ENCODE results near the gene KCTD17.

The KCTD17 gene

DNA sequence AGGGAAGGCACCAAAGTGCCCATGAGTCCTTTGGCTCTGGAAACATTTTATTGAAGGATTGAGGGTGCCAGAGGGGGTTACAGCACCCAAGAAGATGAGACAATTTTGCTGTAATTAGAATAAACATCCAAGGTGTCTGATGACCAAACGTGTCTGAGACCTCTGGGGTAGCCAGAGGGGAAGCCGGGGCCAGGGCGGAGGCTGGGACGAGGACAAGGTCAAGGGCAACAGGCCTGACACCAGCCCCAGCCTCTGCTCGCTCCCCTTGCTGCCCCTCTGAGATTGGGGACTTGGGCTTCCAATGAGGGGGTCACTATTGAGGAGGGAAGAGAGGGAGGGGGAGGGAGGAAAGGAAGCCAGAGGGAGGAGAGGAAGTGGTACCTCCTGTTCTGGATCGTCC, 32.4 kb downstream of the KCTD17 start:
- DNase-seq: no peak

DNA sequence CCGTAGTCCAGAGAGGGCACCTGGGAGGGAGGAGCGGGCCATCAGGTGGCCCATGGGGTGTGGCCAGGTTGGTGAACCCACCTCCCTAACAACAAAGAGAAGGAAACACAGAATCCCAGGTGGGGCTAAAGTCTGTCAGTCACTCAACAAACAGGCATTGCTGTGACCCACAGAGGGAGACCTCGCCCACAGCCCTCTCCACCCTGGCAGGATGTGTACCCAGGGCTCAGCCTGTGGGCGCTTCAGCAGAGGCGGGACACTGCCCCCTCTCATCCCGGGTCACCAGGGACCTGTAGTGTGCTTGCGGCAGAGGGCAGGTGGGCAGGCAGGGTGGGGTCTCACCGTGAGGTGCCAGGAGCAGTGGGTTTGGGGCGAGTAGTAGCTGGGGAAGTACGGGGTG, 32.8 kb downstream of the KCTD17 start:
- DNase-seq: no peak

DNA sequence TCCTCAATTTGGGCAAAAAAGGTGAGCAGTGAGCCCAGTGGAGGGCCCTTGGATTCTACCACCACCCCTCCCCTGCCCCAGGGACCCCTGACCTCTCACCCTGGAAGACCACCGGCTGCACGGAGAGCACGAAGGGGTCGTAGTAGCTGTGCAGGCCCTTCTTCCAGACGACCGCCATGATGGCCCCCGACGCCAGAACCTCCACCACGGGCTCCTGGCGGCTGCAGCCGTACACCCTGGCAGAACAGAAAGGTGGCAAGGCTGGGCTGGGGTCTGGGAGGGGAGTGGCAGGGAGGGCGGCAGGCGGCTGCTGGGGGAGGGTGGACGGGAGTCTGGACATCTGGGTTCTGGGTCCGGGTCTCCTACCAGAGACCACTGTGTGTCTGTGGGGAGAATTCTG, 34.6 kb downstream of the KCTD17 start:
- no peak for DNase-seq

DNA sequence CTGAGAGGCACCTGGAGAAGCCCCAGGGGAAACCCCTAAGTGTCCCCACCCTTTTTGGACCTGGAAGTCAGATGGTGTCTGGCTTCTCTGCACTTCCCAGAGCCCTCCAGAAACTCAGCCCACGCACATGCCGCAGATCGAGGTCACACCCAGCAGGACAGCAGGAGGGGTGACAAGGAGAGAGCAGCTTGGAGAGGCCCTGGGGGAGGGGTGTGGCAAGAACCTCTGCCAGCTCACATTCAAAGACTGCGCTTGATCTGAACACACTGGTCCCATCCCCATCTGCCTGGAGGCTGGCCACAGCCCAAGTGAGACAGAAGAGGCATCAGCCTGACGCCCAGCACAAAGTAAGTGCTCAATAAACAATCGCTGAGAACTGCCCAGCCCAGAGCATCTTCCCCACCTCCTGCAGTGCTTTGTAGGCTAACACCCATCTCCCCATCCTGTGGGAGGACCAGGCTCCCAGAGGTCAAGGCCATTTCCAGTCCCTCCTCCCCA, 36.6 kb downstream of the KCTD17 start:
- DNase-seq: peak; percentile 20

DNA sequence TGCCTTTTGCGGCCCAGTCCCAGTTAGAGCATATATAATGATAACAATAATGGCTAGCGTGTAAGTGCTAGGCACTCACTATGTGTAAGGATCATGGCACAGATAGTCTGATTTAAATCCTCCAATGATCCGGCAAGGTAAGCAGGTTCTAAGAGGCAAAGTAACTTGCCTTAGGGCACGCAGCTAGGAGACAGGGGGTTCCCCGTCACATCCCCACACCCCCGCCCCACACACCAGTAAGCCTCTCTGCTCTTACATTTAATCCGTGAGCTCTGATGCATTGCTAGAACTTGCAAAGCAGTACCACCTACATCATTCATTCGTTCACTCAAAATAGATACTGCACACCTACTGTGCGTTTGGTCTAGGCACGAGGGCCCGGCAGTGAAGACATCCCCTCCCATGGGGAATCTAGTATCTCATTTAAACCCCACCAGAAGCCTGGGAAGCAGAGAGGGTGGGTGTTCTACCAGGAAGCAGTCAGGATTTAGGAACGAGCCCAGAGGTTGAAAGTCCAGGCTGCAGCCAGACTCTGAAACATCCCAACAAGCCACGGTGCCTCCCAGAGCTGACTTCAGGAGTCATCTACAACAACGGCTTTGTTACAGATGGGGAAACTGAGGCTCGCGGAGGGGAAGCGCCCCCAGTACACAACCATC, 37.3 kb downstream of the KCTD17 start:
- no peak for DNase-seq

DNA sequence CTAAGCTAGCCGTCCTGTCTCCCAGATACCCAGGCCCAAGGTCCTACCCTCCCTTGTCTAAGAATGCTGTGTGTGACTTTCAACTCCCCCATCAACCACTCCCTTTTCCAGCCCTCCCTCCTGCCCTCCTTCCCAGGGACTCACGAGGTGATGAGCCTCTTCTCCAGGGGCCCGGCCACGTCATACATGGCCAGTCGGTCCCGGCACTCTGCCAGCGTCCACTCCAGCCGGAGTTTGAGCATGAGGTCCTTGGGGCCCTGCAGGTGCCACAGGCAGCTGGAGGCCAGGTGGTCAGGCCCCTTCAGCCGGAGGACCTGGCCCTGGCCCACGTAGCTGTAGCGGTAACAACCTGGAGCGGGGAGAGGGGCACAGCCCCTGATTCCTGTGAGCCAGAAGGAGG, 37.9 kb downstream of the KCTD17 start:
- no peak for DNase-seq

DNA sequence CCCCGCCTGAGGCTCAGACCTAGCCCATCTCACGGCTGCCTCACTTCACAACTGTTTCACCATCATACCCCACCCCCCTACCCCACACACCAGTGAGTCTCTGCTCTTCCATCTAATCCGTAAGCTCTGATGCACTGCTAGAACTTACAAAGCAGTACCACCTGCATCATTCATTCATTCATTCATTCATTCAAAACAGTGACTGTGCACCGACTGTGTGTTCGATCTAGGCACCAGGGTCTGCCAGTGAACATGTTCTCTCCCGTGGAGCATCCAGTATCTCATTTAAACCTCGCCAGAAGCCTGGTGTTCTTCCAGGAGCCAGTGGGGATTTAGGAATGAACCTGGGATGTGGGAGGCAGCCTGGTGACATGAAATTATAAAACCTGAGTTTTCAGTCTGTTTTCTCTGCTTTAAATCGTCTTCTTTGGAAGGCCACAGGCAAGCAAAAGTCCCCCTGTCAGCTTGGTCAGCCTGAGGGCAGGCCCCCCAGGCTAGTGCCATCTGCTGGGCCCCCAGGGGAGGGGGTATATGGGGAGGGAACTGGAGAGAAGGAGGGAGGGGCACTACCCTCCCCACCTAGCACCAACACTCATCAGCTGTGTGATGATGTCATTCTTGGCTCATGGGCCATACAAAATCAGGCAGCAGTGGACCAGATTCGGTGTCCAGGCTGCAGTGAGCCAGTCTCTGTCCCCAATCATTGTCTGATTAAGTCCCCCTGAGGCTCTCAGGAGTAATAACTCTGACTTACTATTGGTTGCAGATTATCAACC, 39.6 kb downstream of the KCTD17 start:
- DNase-seq: no peak

DNA sequence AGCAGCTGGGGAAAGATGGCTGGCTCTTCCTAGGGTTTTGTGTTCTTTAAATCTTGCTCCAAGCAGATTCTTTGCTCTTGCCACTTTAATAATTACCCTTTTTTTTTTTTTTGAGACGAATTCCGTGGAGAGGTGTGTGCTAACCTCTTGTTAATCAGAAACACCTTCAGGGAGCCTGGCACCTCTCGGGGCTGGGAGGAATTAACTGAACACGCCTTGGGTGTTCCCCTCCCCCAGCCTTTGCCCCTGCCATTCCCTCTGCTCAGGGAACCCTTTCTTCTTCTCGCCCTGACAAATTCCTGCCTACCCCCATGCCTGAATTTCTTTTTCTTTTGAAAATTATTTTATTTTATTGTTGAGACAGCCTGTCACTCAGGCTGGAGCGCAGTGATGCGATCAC, 40.5 kb downstream of the KCTD17 start:
- no peak for DNase-seq

DNA sequence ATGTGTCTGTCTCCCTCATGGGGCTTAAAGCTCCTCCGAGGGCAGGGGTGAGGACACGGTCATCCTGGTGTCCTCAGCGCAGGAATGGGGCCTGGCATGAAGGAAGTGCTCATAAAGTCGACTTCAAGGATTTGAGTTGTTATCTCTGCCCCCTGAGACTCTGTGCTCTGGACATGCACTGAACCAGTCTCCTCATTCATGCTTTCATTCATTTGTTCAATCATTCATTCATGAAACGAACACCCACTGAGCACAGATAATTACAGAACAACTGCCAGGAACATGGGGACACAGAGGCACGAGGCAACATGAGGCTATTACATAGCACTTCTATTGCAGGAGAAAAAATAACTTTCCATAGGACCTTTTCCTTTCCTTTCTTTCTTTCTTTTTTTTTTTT, 41.5 kb downstream of the KCTD17 start:
- DNase-seq: no peak

DNA sequence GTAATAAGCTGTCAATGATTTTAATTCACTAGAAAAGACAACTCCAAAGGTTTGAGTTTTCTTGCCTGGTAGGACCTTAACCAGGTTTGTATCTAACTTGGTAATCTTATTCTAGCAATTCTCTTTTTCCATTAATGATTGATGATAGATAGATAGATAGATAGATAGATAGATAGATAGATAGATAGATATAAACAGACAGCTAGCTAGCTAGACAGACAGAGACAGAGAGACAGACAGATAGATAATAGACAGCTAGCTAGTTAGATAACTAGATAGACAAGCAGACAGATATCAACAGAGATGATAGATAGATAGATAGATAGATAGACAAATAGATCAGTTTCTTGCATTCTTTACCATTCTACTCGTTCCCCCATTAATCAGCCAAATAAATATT, 42.7 kb downstream of the KCTD17 start:
- DNase-seq: no peak

DNA sequence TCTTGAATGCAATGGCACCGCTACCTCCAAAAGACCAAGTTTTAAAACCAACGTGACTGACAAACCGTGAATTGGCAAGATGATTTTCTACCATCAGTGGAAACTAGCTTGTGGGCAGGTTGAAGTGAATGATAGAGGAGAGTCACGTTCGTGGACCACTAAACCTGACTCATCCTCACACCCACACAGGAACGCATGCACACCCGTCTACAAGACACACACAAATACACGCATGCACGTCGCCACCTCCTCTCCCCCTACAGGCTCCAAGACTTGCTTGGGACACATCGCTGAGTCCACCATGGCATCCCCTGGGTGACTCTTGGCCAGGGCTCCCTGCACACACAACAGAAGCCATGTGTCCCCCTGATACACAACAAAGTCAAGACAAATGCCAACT, 43.6 kb downstream of the KCTD17 start:
- DNase-seq: peak; percentile 81

DNA sequence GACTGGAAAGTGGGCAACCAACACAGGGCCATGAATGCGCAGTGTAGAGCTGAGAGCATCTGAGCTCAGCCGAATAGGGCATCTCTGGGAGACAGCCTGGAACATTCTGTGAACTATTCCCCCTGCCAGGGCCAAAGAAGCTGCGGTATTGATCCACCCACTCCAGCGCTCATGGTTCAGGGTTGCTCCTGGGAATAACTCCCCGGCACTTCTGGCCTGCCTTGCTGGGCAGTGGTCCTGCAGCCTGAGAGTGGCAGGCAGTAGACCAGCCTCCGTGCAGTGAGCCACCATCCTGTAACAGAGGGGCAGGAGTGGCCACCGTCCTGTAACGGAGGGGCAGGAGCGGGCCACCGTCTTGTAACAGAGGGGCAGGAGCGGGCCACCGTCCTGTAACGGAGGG, 45.8 kb downstream of the KCTD17 start:
- no peak for DNase-seq

DNA sequence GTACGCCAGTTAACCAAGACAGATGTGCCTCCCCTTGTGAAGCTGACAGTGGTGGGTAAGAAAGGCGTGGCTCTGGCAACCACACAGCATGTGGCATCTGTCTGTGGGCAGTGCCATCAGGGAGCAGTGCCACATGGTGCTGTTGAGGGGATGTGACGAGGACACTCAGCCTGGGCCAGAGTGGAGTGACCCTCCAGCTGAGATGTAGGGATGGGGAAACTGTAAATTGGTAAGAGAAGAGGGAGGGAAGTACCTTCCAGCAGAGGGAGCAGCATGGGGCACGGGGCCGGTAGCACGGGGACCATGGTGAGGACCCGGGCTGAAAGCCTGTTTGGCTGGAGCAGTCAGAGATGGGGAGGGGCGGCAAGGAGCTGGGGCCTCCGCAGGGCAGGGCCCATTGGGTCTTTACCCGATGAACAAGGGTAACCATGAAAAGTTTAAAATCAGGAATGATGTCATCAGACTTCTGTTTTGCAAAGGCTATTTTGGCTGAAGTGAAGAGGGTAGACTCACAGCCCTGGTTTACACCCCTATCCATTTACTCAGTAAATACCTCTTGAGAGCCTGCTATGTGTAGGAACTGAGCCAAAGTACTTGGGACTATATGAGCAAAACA, 47.5 kb downstream of the KCTD17 start:
- no peak for DNase-seq

DNA sequence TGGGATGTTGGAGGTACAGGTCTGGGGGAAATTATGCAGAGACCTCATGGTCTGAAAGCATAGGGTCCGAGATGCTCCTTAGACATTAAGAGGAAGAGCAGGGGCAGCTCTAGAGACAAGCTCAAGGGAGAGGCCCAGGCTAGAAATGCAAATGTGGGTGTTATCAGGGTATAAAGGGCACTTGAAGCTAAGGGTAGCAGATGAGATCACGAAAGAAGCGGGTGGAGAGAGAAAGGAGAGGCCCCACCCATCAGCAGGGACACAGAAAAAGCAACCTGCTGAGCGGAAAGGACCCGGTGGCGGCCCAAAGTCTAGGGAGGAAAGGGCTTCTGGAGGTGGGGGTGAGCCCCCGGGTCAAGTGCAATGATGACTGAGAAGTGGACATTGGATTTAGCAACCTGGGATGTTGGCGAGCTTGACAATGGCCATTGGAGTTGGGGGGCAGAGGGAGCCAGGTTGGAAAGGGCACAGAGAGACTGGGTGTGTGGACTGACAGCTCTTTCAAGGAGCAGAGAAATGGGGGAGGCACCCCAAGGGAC, 49.1 kb downstream of the KCTD17 start:
- DNase-seq: peak; percentile 34

DNA sequence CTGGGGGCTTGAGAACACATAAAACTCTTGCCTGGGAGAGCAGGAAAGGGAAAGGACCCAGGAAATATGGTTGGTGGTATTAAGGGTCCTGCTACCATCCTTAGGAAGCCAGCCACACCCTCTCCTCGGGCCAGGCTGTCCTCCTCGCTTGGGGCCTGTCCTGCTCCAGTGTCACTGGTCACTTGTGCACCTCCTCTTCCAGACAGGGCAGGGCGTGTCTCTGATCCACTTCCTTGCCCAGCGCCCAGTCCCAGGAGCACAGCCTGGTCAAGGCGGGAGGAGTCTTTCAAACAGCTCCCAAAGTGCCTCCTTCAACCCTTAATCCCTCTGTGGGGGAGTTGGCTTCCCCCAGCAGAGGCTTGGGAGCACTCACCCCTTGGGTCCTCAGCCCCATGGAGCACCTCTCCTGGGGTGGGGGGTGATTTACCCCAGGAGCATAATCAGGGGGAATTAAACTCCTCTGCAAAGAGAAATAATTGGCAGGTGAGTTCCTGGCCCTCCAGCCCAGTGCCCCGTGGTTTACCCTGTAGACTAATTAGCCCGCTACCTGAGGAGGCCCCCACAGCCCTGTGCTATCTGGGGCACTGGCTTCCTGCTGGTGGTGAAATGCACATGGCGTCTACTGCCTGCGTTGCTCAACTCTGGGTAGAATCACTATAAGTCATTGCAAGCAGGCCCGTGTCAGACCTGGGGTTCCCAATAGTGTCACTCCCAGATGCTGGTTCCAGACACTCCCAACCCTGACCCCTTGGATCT, 49.9 kb downstream of the KCTD17 start:
- no peak for DNase-seq

DNA sequence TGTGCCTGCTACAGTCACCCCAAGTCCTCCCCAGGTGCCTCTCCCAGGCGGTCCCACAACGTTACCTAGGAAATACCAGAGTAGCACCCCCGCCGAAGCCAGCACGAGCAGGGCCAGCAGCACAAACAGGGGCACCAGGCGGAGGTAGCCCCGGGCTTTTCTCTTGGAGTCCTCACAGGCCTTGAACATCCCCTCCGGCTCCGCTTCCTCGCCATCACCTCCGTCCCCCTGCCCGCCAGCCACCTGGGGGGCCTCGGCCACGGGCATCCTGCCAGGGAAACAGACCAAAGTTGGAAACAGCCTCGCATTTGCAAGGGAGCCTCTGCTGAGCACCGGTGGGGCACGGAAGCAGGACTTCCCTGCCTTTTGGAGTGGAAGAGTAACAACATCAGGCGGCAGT, 51.6 kb downstream of the KCTD17 start:
- DNase-seq: no peak

DNA sequence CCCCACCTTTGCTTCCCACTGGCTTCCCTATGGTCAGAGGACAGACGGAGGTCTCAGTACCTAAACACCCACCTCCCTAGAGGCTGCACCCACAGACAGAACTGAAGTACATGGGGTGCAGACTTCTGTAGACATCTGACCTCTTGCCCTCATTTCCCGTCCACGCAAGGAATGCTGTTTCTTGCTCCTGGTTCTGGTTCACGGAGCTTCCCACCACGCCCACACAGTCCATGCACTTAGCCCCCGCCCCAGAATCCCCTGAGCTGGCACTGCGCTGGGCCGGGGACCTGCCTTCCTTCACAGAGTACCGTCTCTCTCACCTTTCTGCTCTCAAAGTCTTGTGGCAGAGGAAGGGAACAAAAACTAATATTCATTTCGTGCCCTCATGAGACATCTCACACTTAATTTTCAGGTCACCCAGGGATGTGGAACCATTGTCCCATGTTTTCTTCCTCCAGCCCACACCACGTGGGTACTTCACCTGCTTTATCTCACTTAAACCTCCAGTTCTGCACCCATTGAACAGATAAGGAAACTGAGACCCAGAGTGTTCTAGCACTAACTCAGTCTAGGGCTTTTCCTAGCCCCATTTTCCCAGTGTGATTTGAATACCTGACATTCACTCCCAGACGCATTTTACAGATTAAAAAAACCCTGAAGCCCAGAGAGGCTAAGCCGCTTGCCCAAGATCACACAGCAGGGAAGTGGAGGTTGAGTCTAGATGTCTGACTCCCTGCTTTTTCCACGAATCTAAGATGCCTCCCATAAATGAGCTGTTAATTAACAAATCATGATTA, 52.3 kb downstream of the KCTD17 start:
- no peak for DNase-seq

DNA sequence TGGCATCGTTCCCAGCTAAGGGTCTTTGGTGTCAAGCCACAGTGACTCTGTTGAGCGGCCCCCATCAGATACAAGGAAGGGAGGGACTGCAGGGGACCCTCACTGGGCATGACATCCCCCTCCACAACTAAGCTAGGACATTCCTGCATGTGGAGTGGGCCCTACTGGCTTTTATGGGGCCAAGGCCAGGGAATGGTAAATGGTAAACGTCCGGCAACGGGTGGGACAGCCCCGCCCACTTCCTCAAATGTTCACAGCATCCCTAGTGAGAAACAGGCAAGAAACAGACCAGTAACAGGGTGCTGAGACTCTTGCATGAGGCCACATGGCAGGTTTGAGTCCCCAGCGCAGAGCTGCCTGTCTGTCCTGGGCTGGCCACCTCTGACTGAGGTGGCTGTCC, 53.6 kb downstream of the KCTD17 start:
- DNase-seq: no peak

DNA sequence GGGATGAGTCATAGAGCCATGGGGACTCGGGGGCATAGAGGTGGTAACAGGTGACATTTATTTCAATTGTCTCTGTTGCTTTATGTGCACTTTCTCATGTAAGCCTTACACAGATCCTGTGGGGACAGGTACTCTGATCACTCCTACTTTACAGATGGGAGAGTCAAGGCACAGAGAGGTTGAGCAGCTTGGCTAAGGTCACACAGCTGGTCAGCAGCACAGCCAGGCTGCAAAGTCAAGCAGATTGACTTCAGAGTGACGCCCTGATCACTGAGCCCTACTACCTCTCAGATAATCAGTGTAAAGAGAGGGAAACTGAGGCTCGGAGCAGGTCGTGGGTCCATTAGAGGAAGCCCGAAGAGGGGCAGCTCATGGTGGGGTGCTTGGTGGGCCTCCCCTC, 54.4 kb downstream of the KCTD17 start:
- DNase-seq: no peak

DNA sequence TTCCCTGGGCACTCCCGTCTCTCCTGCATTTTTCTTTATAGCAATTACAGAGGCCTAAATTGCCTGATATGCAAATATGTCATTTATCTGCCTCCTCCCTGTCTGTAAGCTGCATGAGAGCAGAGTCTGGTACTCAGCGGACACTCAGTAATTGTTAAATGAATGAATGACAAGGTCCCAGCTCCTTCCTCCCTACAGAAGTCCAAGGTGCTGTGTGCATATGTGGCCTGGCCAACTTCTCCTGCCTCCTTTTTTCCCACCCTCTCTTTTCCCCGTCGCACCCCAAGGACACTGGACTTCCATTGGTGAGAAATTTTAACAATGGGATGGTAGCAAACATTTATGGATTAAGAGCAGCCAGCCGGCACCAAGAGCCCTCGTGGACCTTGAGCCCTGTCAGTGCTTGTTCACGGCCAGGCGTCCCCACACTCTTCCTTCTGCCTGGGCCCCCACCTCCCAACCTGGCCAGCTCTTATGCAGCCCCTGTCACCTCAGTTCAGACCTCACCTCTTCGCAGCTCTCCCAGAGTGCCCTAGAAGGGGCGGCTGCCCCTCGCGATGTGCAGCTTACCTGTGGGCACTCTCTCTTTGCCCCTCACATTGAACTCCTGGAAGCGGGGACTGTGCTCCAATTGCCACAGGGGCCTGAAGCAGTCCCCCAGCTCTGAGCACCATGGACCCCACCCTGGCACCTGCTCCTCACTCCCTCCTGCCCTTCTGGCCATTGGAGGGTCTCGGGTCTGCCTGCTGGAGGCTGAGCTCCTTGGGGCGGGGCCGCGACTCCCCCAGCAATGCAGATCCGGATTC, 56.5 kb downstream of the KCTD17 start:
- DNase-seq: no peak

DNA sequence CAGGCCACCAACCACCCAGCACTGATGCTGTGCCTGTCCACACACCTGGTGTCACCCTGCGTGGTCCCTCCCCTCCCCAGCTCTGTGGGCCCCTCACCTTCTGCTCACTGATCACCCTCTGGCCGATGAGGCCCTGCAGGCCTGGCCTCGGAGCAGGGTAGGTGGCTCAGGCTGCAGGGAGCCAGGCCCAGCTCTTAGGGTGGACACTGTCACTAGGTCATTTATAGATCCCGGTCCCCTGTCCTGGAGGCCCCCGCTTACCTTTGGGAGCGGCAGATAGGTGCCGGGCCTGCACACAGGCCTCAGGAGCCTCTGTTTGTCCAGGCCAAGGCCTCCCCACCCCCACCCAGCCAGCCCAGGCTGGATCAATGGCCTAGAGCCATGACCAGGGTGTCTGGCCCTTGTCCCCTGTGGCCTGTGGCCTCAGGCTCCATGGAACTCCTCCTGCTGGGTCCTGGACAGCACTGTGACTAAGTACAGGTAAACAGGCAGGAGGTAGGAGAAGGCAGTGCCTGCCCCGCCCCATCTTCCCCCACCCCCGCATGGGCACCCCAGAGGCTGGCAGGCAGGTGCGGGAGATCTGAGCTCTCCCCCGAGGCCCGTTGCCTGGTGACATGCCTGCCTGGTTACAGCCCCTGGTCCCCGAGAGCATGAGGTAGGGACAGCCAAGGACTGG, 57.8 kb downstream of the KCTD17 start, which contains the start of gene TMPRSS6:
TSS of gene TMPRSS6 (minus strand) at position 472 of the 676 bp plus-strand sequence. CDS start 6,296 bp downstream, outside the sequence.
- no peak for DNase-seq

All from stimulated activated CD4-positive, alpha-beta T cell treated with anti-CD3 and anti-CD28 coated beads, Interleukin-4, amount 100 ng/mL, for 24 hours (primary cell).